Smooth muscle cell (in vitro differentiated cells): ENCODE results near the gene RHOU. TPM values are rescaled to one million over a fixed set of nuclear protein-coding genes. Genes with fewer than 3 reads are reported as not detected.

Source experiments
- DNase-seq: peaks from one replicate; lab custom pipeline; 2025; ENCODE audit not compliant: unreplicated experiment; lab: John Stamatoyannopoulos, UW
- H2AFZ ChIP-seq: fragments of 200-600 bp; sonication (generic); 2 replicates; pipeline ENCODE4 v1.6.0; 2016; ENCODE audit warnings: antibody characterized with exemption, low read depth, mild to moderate bottlenecking
- H3F3A ChIP-seq: fragments of 200-600 bp; sonication (generic); 2 replicates; pipeline ENCODE4 v1.6.0; 2017; ENCODE audit warnings: antibody characterized with exemption, low read depth
- H3K27ac ChIP-seq: fragments of 200-600 bp; sonication (generic); 2 replicates; pipeline ENCODE4 v1.5.1; 2016; ENCODE audit warnings: low read depth, mild to moderate bottlenecking
- H3K27me3 ChIP-seq: fragments of 200-600 bp; sonication (generic); 2 replicates; pipeline ENCODE4 v1.6.1; 2016; ENCODE audit warnings: low read depth, mild to moderate bottlenecking
- H3K36me3 ChIP-seq: fragments of 200-600 bp; sonication (generic); 2 replicates; pipeline ENCODE4 v1.5.1; 2016; ENCODE audit warnings: low read depth
- H3K4me1 ChIP-seq: fragments of 200-600 bp; sonication (generic); 2 replicates; pipeline ENCODE4 v1.5.1; 2016; ENCODE audit warnings: low read depth
- H3K4me2 ChIP-seq: fragments of 200-600 bp; sonication (generic); 2 replicates; pipeline ENCODE4 v1.6.0; 2016; ENCODE audit warnings: mild to moderate bottlenecking
- H3K4me3 ChIP-seq: fragments of 200-600 bp; sonication (generic); 2 replicates; pipeline ENCODE4 v1.5.1; 2016; ENCODE audit warnings: mild to moderate bottlenecking
- H3K79me2 ChIP-seq: fragments of 200-600 bp; sonication (generic); 2 replicates; pipeline ENCODE4 v1.6.0; 2016; ENCODE audit warnings: low read depth, mild to moderate bottlenecking
- H3K9ac ChIP-seq: fragments of 200-600 bp; sonication (generic); 2 replicates; pipeline ENCODE4 v1.6.0; 2016; ENCODE audit warnings: low read depth
- H3K9me3 ChIP-seq: fragments of 200-600 bp; sonication (generic); replicated peaks from 2 replicates; pipeline ENCODE4 v1.5.1; 2016; ENCODE audit warnings: low read depth
- H4K20me1 ChIP-seq: fragments of 200-600 bp; sonication (generic); 2 replicates; pipeline ENCODE4 v1.6.0; 2016; ENCODE audit warnings: low read depth
- WGBS: methylation state at CpG from one replicate; pipeline ENCODE4 v1.1.7; 2016; ENCODE audit warnings: low lambda C conversion rate; 5-methylcytosine and 5-hydroxymethylcytosine counted together
- polyA plus RNA-seq: library from polyadenylated mRNA; unstranded; fragments of >200 nt; fragmentation: Nextera tagmentation; extraction: Ambion mirVana; gene quantifications from 2 replicates; pipeline ENCODE4 v1.2.1, GENCODE V29; 2016
- total RNA-seq: library from RNA; depleted of rRNA; stranded (reverse); fragments of >200 nt; gene quantifications from 2 replicates; pipeline ENCODE4 v1.2.3, GENCODE V29; 2014
- TF ChIP-seq, protein P1 (sequence below): fragments of 200-600 bp; sonication (generic); IDR thresholded peaks from 2 replicates; pipeline ENCODE4 v1.5.1; 2017; ENCODE audit warnings: borderline replicate concordance, mild to moderate bottlenecking, antibody characterized with exemption; ENCODE audit not compliant: insufficient read depth, poor library complexity, severe bottlenecking

The RHOU gene
- total and polyA plus RNA-seq, 2 experiments from 2014 or later, result 25.8 to 50.6 TPM

DNA sequence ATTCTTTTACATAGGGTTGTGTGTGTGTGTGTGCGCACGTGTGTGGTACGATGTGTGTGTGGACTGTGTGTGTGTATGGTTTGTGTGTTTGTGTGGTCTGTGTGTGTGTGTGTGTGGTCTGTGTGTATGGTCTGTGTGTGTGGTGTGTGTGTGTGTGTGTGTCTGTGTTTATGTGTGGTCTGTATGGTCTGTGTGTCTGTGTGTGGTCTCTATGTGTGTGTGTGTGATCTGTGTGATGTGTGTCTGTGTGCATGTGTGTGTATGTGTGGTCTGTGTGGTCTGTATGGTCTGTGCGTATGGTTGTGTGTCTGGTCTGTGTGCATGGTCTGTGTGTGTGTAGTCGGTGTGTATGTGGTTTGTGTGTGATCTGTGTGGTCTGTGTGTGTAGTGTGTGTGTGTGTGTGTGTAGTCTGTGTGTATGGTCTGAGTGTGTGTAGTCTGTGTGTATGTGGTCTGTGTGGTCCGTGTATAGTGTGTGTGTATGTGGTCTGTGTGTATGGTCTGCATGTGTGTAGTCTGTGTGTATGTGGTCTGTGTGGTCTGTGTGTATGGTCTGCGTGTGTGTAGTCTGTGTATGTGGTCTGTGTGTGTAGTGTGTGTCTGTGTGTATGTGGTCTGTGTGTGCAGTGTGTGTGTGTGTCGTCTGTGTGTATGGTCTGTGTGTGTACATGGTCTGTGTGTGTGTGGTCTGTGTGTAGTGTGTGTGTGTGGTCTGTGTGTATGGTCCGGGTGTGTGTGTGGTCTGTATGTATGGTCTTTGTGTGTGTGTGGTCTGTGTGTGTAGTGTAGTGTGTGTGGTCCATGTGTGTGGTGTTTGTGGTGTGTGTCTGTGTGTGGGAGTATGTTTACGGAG is 46.8 kb downstream of the RHOU start:
- TF ChIP-seq, protein P1, sequence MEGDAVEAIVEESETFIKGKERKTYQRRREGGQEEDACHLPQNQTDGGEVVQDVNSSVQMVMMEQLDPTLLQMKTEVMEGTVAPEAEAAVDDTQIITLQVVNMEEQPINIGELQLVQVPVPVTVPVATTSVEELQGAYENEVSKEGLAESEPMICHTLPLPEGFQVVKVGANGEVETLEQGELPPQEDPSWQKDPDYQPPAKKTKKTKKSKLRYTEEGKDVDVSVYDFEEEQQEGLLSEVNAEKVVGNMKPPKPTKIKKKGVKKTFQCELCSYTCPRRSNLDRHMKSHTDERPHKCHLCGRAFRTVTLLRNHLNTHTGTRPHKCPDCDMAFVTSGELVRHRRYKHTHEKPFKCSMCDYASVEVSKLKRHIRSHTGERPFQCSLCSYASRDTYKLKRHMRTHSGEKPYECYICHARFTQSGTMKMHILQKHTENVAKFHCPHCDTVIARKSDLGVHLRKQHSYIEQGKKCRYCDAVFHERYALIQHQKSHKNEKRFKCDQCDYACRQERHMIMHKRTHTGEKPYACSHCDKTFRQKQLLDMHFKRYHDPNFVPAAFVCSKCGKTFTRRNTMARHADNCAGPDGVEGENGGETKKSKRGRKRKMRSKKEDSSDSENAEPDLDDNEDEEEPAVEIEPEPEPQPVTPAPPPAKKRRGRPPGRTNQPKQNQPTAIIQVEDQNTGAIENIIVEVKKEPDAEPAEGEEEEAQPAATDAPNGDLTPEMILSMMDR, result no peak
- Histone ChIP-seq H3K36me3 (no peaks in the 10 kb centered on the region), H4K20me1 (no peaks in the 10 kb centered on the region), H3K79me2 (no peaks in the 10 kb centered on the region), H3K27ac (peak overlapping the region; percentile 51), H3K4me1 (peaks cover 11% of the 10 kb centered on the region), H3K9ac (no peak overlapping the region), H3F3A (peaks cover 20% of the 10 kb centered on the region), H3K4me2 (no peak overlapping the region), H3K4me3 (no peak overlapping the region), H3K9me3 (no peaks in the 10 kb centered on the region), H3K27me3 (no peaks in the 10 kb centered on the region), H2AFZ (no peak overlapping the region)
- DNase-seq, result no peak
- WGBS, result 52% methylated on average over 10 of the region's 10 CpGs

DNA sequence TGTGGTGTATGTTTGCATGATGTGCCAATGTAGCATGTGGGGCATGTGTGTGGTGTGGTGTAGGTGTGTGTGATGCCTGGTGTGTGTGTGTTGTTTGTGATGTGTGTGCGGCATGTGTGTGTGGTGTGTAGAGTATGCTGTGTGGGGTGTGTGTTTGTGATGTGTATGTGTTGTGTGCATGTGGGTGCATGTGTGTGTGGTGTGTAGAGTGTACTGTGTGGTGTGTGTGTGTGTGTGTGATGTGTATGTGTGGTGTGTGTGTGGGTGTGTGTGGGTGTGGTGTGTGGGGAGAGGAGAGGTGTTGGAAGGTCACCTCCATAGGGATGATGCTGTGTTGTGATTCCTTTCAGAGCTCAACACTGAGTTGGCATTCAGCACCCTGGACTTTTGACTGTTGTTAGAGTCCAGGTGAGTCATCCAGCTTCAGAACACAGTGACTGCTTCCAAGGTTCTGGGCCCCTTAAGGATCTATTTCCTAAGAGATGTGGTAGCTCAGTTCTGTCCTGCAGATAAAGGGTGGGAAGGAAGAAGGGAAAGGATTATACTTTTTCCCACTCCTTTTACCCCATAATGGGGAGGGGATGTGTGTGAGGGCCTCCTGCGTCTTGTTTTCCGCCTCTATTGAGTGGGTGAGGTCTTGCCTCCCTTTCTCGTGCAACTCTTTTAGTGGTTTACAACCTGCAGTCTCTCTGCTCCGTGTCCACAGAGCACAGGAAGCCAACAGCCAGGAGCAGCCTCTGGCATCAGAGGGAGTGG is 47.6 kb downstream of the RHOU start:
- Histone ChIP-seq H3F3A (peaks cover 20% of the 10 kb centered on the region), H3K36me3 (no peaks in the 10 kb centered on the region), H3K4me3 (no peak overlapping the region), H2AFZ (no peak overlapping the region), H3K4me2 (no peak overlapping the region), H3K79me2 (no peaks in the 10 kb centered on the region), H3K9me3 (no peaks in the 10 kb centered on the region), H3K9ac (no peak overlapping the region), H3K4me1 (peaks cover 11% of the 10 kb centered on the region), H4K20me1 (no peaks in the 10 kb centered on the region), H3K27ac (no peak overlapping the region), H3K27me3 (no peaks in the 10 kb centered on the region)
- 70% methylated on average over 5 of the region's 5 CpGs for WGBS
- TF ChIP-seq, protein P1, result no peak
- DNase-seq, result no peak

DNA sequence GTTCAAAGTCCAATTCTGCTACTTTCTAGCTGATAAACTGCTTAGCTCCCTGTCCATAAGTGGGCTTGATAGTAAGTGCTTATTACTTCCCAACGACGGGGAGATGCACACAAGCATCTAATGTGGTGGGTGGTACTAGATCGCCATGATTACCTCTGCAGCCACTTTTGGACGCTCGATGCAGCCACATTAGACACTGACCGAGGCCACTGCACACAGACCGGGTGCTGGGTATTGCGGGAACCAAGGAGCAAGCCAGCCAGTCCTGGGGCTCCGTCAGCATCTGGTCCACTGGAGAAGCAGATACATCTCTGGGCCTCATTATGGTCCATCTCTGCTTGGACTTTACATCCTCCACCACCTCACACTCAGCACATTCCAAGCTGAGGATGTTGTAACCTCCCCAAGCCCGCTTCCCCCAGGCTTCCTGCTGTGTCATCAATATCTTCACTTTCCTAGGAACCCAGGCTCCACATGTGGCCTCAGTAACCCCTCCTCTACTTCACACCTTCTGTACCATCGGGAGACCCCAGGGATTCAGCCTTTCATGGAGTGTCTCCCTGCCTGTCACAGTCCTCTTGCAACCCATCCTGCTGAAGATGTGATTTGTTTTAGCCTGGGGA is 48.2 kb downstream of the RHOU start:
- H3K27ac ChIP-seq, result no peak overlapping the region
- 80% methylated on average over 11 of the region's 11 CpGs for WGBS
- H3K9me3 ChIP-seq, result no peaks in the 10 kb centered on the region
- peaks cover 20% of the 10 kb centered on the region for H3F3A ChIP-seq
- no peaks in the 10 kb centered on the region for H4K20me1 ChIP-seq
- no peak overlapping the region for H3K4me2 ChIP-seq
- H3K4me3 ChIP-seq, result no peak overlapping the region
- H2AFZ ChIP-seq, result no peak overlapping the region
- TF ChIP-seq, protein P1, result no peak
- no peak for DNase-seq
- H3K36me3 ChIP-seq, result no peaks in the 10 kb centered on the region
- no peak overlapping the region for H3K9ac ChIP-seq
- H3K4me1 ChIP-seq, result peaks cover 11% of the 10 kb centered on the region
- H3K79me2 ChIP-seq, result no peaks in the 10 kb centered on the region
- no peaks in the 10 kb centered on the region for H3K27me3 ChIP-seq
